Renal pelvis (tissue), 12 donors: ENCODE measurements around the gene TMEM39B. TPM values are rescaled to one million over a fixed set of nuclear protein-coding genes. Genes with fewer than 3 reads are reported as not detected.

Source experiments
- DNase-seq: peaks from one replicate; pipeline ENCODE4 v3.0.0-alpha.2; 2013
- long read RNA-seq, 16 experiments: transcript quantifications; one replicate each; lab custom pipeline, GENCODE V29; 2026
- polyA plus RNA-seq, 3 donors: library from polyadenylated mRNA; unstranded; fragments of 120-200 nt; gene quantifications; one replicate each; pipeline ENCODE4 v1.2.1, GENCODE V29; 2013; ENCODE audit not compliant: insufficient read length in 3 of 3

The TMEM39B gene
- polyA plus RNA-seq = 10 to 100 TPM; 20.4 to 24.0 (median 22.5) TPM
- long read RNA-seq, donor 1, transcript TMEM39B-201 (9 exons, 1,813 nt) = major isoform, 5 of 8 reads
- long read RNA-seq, donor 1, partial matches to known transcripts = 0 of 8 reads
- long read RNA-seq, donor 1, other reads (novel, unspliced or antisense) = 0 of 8 reads
- long read RNA-seq, donor 2, transcript TMEM39B-203 (7 exons, 1,538 nt) = major isoform, 6 of 10 reads
- long read RNA-seq, donor 2, partial matches to known transcripts = 0 of 10 reads
- long read RNA-seq, donor 2, other reads (novel, unspliced or antisense) = 0 of 10 reads
- long read RNA-seq, donor 3, partial matches to known transcripts = 0 of 4 reads
- long read RNA-seq, donor 3, other reads (novel, unspliced or antisense) = 0 of 4 reads
- long read RNA-seq, donor 4, partial matches to known transcripts = 0 of 5 reads
- long read RNA-seq, donor 4, other reads (novel, unspliced or antisense) = 0 of 5 reads
- long read RNA-seq, donor 5, partial matches to known transcripts = 0 of 1 reads
- long read RNA-seq, donor 5, other reads (novel, unspliced or antisense) = 0 of 1 reads
- long read RNA-seq, donor 6, transcript TMEM39B-201 (9 exons, 1,813 nt) = major isoform, 7 of 10 reads
- long read RNA-seq, donor 6, partial matches to known transcripts = 0 of 10 reads
- long read RNA-seq, donor 6, other reads (novel, unspliced or antisense) = 0 of 10 reads
- long read RNA-seq, donor 7, partial matches to known transcripts = 0 of 5 reads
- long read RNA-seq, donor 7, other reads (novel, unspliced or antisense) = 0 of 5 reads
- long read RNA-seq, donor 8, partial matches to known transcripts = 0 of 5 reads
- long read RNA-seq, donor 8, other reads (novel, unspliced or antisense) = 0 of 5 reads
- long read RNA-seq, donor 9, transcript TMEM39B-201 (9 exons, 1,813 nt) = major isoform, 7 of 12 reads
- long read RNA-seq, donor 9, transcript TMEM39B-203 (7 exons, 1,538 nt) = minor isoform, 5 of 12 reads
- long read RNA-seq, donor 9, partial matches to known transcripts = 0 of 12 reads
- long read RNA-seq, donor 9, other reads (novel, unspliced or antisense) = 0 of 12 reads
- long read RNA-seq, donor 10, partial matches to known transcripts = 7 of 11 reads
- long read RNA-seq, donor 10, other reads (novel, unspliced or antisense) = 0 of 11 reads
- long read RNA-seq, donor 11, partial matches to known transcripts = 0 of 6 reads
- long read RNA-seq, donor 11, other reads (novel, unspliced or antisense) = 0 of 6 reads
- long read RNA-seq, donor 12, transcript TMEM39B-201 (9 exons, 1,813 nt) = major isoform, 7 of 13 reads
- long read RNA-seq, donor 12, transcript TMEM39B-203 (7 exons, 1,538 nt) = minor isoform, 6 of 13 reads
- long read RNA-seq, donor 12, partial matches to known transcripts = 0 of 13 reads
- long read RNA-seq, donor 12, other reads (novel, unspliced or antisense) = 0 of 13 reads
- long read RNA-seq, donor 13, partial matches to known transcripts = 0 of 1 reads
- long read RNA-seq, donor 13, other reads (novel, unspliced or antisense) = 0 of 1 reads
- long read RNA-seq, donor 14 = 0 reads
- long read RNA-seq, donor 15, partial matches to known transcripts = 0 of 6 reads
- long read RNA-seq, donor 15, other reads (novel, unspliced or antisense) = 0 of 6 reads
- long read RNA-seq, donor 16, transcript TMEM39B-203 (7 exons, 1,538 nt) = major isoform, 7 of 11 reads
- long read RNA-seq, donor 16, partial matches to known transcripts = 0 of 11 reads
- long read RNA-seq, donor 16, other reads (novel, unspliced or antisense) = 0 of 11 reads

DNA sequence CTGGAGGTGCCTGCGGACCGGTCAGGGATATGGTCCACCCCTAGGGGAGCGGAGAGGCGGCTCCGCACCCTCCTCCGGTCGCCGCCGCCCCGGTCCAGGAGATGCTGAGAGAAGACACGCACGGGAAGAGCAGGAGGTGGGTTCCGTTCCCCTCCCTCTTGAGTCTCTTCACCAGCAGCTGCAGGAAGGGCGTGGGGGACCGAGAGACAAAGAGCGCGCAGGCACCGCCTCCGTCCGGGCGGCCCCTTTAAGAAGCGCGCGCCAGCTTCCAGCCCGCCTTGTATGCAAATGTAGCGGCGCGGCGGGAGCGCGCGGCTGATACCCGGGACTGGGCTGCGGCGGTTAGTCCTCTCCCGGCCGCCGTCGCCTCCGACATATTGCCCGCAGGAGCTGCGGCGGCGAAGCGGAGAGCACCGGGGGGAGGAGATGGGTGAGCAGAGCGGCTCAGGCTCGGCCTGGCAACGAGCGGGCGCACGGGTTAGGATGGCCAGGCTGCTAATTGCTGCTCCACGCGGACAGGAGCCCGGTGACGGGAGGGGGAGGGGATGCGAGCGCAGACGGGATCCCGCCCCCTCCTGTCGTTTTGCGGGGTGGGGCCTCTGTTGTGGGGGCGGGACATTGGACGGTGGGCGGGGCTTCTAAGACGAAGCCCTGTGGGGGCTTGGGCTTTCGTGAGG, at the start of gene TMEM39B:
TSS of gene TMEM39B (plus strand) at position 318 of the 677 bp plus-strand sequence. CDS start at position 427, 109 bp downstream.
- DNase-seq = peak; percentile 96

DNA sequence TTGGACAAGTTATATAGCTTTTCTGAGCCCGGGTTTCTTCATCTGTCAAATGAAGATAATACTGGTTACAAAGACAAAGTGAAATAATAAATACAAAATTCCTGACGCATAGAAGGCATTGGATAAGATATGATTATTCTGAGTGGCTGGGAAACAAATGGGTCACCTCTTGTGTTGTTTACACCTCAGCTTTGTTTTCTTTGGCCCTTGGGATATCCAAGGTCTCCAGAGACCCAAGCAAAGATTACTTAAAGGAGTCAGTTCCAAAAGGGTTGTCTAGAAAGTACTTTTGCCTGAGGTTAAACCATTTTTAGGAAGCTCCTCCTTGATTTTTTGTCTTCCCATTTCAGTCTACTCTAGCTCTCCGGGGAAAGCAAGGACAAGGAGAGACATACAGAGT, 49.4 kb upstream of the TMEM39B start:
- DNase-seq = no peak

DNA sequence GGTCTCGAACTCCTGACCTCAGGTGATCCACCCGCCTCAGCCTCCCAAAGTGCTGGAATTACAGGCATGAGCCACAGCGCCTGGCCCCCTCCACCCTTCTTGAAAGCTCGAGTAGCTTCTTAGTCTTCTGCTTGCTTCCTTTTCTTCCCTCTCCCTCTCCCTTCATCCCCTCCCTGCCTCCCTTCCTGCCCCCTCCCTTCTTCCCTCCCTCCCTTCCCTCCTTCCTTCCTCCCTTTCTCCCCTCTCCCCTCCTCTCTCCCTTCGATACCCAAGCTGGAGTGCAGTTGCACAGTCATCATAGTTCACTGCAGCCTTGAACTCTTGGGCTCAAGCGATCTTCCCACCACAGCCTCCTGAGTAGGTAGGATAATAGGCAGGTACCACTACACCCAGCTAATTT, 47.2 kb upstream of the TMEM39B start:
- DNase-seq = no peak

DNA sequence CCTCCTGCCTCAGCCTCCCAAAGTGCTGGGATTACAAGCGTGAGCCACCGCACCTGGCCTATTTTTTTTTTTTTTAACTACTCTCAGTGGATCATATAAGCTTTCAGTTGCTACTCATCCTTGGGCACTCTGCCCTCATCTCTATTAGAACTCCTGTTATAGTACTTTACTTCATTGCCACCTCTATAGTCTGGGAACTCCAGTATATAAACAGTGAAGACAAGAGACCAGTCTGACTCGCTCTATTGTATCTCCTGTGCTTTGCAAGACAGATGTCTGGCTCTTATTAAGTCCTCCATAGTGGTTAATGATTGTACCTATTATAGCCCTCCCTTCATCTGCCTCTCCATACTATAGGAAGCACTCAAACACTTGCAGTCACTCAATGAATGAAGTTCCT, 44.0 kb upstream of the TMEM39B start:
- no peak for DNase-seq

DNA sequence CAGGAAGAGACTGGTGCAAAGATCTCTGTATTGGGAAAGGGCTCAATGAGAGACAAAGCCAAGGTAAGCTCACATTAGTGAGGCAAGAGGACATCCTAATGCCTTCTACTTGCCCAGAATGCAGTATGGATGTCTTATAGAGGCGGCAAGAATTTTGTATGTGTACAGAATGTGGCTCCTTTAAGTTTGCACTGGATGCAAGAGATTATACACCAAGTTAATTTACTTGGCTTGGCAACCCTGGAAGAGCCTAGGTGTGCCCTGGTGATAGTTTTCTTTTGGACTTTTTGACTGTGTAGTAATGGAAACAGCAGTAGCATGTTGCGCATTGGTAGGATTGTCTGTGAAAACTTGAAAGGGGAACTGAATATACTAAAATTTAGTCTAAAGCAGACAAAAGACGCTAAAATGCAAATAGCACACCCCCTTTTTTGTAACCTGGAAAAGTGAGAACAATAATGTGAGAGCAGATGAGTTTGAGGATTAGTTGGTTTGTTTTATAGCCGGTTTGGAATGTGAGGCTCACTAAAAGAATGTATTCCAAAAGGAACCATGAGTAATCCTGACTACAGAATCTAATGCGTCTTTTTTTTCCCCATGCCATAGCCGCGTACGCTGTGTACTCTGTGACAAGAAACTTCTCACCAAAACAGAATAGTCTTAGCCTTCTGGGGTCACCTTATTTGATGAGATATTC, 41.0 kb upstream of the TMEM39B start:
- DNase-seq = no peak

DNA sequence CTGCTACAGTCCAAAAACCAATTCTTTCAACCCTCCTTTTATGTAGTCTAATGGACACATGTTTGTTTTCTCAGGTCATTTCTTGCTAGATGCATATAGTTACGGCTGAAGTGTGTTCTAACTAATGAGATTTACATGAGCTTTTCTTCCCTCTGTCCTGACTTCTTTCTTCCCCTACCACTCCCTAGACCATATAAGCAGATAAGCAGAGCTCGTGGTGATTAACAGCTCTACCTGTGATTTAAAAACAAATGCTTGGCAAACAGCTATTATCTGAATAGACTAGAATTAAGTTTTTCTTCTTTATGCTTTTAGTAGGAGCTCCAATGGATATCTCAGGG, 40.5 kb upstream of the TMEM39B start:
- DNase-seq = no peak

DNA sequence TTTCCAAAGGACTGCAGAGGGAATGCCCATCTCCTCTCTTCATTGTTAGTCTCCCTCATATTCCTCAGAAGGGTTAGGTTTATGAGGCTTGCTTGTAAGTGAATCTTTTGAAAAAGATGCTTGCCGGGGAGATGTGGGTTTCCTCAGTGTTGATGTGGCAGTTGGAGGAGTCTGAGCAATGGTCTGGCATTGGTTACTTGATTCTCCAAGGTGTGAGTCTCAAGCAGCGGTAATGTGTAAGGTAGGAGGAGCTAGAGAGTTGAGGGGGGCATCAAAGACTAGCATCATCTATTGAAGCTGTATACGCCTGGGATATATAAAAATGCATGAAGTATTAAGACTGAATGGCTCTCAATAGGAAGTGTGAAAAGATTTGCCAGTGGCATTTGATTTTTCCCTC, 37.6 kb upstream of the TMEM39B start:
- no peak for DNase-seq

DNA sequence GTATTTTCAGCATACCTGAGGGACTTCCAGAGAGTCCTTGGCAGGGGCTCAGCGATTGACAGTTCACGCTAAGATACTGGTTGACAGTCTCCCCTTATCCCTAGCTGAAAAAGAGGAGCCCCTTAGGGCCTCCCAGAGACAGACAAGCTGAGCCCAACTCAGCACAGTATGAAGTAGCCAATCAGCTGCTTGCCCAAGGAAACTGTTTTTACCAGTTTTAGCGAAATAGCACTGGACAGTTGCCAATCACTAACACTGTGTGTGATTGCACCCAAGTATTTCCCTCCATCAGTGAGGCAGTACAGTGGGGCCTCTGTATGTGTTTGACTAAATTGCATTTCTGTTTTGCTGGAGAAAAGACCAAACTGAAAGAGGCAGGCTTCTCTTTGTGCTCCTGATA, 32.0 kb upstream of the TMEM39B start:
- DNase-seq = no peak

DNA sequence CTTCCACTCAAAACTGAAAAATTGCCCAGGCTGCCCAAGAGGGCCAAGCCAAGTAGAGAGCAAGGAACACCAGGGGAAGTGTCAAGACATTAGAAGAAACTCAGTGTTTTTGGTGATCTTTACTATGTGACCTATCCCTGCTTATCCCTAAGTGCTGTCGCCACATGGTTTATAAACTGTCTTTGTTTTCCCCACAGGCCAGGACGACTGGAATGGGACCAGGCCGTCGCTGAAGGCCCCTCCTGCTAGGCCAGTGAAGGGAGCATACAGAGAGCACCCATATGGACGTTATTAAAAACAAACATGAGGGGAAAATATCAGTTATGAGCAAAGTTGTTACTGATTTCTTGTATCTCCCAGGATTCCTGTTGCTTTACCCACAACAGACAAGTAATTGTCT, 30.4 kb upstream of the TMEM39B start:
- DNase-seq = no peak

DNA sequence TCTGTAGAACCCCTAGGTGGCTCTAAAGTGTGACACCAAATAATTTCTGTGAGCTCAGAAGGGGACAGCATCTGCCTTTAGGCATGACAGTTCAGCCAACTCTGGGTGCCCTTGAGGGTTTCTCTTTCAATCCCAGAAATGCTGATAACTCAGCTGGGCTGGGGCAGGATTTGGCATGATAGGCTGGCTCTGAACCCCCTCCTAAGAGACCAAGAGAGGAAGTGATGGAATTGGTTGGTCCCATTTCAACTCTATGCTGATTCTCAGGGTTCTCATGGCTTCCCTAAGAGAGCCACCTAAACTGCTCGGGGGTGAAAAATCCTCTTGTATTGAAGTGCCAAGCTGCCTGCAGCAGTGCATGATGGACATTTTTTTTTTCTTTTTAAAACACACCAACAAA, 28.5 kb upstream of the TMEM39B start:
- DNase-seq = no peak

DNA sequence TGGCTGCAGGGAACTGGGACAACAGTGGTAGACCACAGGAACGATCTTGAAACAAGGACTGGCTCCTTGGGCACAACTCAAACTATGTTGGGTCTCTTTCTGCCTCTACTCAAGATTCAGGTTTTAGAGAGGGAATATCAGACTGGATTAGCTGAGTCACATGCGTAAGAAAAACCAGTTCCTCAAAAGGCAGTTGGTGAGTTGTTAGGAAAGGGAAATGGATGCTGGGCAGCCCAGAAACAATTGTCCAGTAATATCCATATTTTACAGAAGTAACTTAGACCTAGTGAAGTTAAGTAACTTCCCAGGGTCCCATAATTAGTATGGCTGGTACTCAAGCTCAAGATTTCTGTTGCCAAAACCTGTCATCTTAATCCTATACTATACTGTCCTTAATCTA, 27.0 kb upstream of the TMEM39B start:
- no peak for DNase-seq

DNA sequence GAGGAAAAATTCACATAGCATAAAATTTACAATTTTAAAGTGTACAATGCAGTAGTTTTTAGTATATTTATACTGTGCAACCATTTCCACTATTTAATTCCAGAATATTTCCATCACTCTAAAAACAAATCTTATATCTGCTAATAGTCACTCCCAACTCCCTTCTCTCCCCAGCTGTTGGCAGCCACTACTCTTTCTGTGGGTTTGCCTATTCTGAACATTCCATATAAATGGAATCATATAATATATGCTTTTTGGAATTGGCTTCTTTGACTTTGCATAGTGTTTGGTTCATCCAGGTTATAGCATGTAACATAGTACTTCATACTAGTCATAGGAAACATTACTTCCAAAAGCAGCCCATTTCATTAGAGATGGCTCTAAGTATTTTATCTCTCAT, 25.0 kb upstream of the TMEM39B start:
- no peak for DNase-seq

DNA sequence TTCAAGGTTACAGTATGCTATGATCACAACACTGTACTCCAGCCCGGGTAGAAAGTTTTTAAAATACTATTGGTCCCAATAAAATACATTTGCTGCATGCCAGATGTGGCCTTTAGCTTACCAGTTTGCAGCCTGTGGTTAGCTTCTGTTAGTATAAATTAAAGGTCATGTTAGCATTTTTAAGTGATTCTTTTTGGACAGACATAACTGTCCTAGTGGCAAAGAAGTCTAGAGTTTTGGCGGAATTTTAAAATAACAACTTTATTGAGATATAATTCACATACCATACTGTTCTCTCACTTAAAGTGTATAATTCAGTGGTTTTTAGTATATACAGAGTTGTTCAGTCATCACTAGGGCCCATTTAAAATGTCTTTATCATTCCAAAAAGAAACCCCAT, 24.3 kb upstream of the TMEM39B start:
- no peak for DNase-seq

DNA sequence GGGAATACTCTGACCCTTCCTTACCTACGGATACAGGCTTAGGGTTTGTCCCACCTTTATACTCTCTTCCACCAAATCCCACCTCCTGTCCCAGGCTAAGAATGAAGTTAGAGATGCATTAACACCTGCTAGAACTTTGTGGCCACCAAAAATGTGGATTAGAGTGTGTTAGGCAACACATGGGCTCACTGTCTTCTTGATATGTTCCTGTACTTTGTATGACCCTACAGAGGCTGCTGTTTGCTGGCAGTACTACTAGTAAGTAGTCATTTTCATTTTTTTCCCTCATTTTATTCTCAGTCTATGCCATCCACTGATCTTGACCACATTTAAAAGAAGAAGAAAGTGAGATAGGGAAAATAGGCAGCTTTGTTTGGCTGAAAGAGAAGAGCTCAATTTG, 21.0 kb upstream of the TMEM39B start:
- no peak for DNase-seq

DNA sequence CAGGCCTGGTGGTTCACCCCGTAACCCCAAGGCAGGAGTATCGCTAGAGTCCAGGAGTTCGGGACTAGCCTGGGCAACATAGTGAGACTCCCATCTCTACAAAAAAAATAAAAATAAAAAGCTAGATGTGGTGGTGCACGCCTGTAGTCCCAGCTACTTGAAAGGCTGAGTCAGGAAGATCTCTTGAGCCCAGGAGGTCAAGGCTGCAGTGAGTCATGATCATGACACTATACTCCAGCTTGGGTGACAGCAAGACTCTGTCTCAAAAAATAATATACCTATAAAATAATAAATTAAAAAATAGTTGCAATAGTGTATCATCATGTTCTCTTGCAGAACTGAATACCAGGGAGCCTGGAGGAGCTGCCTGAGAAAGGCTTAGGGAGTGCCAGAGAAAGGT, 19.9 kb upstream of the TMEM39B start:
- no peak for DNase-seq

DNA sequence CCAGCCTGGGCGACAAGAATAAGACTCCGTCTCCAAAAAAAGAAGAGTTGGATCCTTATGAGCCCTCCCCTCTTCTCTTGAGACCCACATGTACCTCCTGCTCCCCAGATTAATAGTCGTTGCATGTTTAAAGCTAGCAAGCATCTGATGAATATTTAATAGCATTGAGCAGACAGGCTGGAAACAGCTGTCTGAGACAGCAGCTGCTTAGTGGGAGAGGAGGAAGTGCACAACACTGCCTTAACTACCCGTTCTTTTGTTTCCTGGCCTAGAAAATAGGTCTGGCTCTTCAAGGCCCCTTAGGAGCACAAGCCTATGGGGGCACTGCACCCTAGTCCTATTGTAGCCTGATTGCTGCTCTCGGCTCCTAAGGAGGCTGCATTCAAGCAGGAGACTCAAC, 17.3 kb upstream of the TMEM39B start:
- DNase-seq = no peak

DNA sequence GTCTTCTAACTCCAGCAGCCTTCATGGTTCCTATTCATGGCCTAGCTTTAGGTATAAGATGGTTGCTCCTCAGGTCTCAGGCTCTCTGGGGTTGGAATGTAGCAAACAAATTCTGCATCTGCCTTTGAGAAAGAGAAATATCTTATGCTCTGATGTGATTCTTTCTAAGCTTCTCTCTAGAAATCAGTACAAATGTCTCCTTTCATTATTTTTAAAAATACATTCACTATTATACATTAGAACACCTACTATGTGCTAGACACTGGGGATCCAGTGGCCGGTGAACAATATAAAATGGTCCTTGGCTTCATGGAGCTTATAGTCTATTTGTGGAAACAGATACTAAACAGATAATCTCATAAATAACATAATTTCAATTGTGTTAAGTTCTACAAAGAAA, 16.1 kb upstream of the TMEM39B start:
- DNase-seq = no peak

DNA sequence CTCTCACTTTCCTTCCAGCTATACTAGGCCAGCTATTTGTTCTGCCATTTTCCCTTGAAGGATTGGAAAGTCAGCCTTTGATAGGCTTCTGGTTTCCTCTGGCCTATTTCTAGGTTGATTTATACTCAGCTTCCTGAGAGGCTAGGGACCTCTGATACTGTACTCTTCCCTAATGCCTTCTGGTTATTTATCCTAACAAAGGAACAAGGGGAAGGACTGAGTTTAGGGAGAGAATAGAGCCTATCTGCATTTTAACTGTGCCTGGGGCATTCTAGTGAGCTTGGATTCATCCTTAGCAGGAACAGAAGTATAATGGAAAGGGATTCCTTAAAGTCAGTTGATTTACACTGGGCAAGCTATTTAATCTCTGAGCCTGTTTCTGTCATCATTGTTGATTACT, 11.8 kb upstream of the TMEM39B start:
- no peak for DNase-seq

DNA sequence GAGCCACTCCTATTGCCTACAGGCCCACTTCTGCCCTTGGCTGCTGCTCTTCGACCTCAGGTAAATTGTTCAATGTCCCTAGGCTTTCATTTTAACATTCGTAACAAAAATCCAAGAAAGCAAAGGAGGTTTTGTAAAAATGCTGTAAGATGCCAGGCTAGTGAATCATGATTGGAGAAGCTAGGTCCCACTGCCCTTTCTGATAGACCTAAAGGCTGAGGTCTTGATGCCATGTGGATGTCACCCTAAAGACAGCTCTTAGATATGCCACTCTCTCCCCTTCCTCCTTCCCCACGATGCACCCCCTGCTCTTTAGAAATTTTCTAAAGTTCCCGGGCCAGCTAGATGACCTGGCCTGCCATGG, 9.9 kb upstream of the TMEM39B start:
- DNase-seq = no peak

DNA sequence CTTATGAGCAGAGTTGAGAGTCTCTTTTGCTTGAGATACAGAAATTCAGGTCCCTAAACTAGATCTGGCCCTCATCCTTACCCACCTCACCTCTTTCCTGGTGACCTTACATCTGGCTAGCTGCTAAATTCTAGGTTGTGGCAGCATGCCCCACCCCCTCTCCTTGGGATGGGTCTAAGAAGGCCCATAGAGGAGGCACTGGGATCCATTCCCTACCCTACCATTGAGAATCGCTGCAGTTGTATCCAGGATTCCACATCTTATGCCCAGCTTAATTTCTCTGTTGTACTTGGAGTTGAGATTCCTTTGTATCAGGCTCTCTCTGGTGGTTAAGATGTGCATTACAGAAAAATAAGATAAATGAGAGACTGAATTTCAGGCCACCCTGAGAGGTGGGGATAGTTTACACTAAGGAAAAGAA, 9.5 kb upstream of the TMEM39B start:
- peak; percentile 73 for DNase-seq
